Chondrocyte (in vitro differentiated cells): ENCODE measurements around the gene CCDC201. TPM values are rescaled to one million over a fixed set of nuclear protein-coding genes. Genes with fewer than 3 reads are reported as not detected.

Experiments used
- DNase-seq: peaks from one replicate; pipeline ENCODE4 v3.0.0; 2021; ENCODE audit warnings: mixed read lengths, low spot score
- H3K27ac Mint-ChIP-seq: one replicate; pipeline ENCODE4 v1.8.0; 2021; ENCODE audit warnings: mild to moderate bottlenecking, moderate library complexity, mixed read lengths; ENCODE audit not compliant: unreplicated experiment
- H3K27me3 Mint-ChIP-seq: 2 replicates; pipeline ENCODE4 v1.8.0; 2021; ENCODE audit warnings: low read depth, mixed read lengths
- H3K36me3 Mint-ChIP-seq: 2 replicates; pipeline ENCODE4 v1.8.0; 2021; ENCODE audit warnings: low read depth, mixed read lengths
- H3K4me1 Mint-ChIP-seq: 2 replicates; pipeline ENCODE4 v1.8.0; 2021; ENCODE audit warnings: low read depth, mild to moderate bottlenecking, mixed read lengths
- H3K4me3 Mint-ChIP-seq: one replicate; pipeline ENCODE4 v1.8.0; 2021; ENCODE audit warnings: mild to moderate bottlenecking, moderate library complexity, mixed read lengths; ENCODE audit not compliant: unreplicated experiment
- H3K9me3 Mint-ChIP-seq: 2 replicates; pipeline ENCODE4 v1.8.0; 2021; ENCODE audit warnings: low read depth, mixed read lengths
- total RNA-seq: library from RNA; stranded (reverse); gene quantifications from 3 replicates; pipeline ENCODE4 v1.2.1, GENCODE V29; 2021
- TF ChIP-seq, protein P1 (sequence below): fragments of 200-600 bp; sonication (generic); IDR thresholded peaks from 2 replicates; pipeline ENCODE4 v1.5.0; 2021; ENCODE audit warnings: antibody characterized with exemption, mild to moderate bottlenecking, moderate library complexity

Gene CCDC201
- total RNA-seq, 1 donor from 2014 or later, result not detected

DNA sequence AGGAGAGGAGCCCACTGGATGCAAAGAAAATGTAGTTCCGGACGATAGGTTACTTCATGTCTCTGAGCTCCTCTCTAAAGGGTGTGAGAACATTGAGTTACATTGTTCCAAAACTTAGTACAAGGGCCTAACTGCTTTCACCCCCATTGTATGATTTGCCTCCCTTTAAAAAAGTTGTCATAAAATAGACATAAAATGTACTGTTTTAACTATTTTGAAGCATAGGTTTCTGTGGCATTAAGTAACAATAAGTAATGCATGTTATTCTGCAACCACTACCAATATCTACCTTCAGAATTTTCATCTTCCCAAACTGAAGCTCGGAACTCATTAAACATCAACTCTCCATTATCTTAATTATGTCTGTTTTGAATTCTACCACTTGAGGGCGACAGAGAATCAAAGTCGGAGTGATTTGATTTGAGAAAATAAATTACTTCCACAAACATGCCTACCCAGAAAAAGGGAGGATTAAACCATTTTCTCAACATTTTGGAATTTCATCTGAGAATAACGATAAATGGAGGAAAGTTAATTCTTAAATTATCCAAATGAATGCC lies 18.1 kb upstream of the CCDC201 start:
- Mint-ChIP-seq H3K27me3 (no peaks in the 10 kb centered on the region), H3K36me3 (no peaks in the 10 kb centered on the region), H3K27ac (no peak overlapping the region), H3K4me3 (no peak overlapping the region), H3K9me3 (no peaks in the 10 kb centered on the region), H3K4me1 (peaks cover 36% of the 10 kb centered on the region)
- TF ChIP-seq, protein P1, sequence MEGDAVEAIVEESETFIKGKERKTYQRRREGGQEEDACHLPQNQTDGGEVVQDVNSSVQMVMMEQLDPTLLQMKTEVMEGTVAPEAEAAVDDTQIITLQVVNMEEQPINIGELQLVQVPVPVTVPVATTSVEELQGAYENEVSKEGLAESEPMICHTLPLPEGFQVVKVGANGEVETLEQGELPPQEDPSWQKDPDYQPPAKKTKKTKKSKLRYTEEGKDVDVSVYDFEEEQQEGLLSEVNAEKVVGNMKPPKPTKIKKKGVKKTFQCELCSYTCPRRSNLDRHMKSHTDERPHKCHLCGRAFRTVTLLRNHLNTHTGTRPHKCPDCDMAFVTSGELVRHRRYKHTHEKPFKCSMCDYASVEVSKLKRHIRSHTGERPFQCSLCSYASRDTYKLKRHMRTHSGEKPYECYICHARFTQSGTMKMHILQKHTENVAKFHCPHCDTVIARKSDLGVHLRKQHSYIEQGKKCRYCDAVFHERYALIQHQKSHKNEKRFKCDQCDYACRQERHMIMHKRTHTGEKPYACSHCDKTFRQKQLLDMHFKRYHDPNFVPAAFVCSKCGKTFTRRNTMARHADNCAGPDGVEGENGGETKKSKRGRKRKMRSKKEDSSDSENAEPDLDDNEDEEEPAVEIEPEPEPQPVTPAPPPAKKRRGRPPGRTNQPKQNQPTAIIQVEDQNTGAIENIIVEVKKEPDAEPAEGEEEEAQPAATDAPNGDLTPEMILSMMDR, result peak; percentile 93
- no peak for DNase-seq

DNA sequence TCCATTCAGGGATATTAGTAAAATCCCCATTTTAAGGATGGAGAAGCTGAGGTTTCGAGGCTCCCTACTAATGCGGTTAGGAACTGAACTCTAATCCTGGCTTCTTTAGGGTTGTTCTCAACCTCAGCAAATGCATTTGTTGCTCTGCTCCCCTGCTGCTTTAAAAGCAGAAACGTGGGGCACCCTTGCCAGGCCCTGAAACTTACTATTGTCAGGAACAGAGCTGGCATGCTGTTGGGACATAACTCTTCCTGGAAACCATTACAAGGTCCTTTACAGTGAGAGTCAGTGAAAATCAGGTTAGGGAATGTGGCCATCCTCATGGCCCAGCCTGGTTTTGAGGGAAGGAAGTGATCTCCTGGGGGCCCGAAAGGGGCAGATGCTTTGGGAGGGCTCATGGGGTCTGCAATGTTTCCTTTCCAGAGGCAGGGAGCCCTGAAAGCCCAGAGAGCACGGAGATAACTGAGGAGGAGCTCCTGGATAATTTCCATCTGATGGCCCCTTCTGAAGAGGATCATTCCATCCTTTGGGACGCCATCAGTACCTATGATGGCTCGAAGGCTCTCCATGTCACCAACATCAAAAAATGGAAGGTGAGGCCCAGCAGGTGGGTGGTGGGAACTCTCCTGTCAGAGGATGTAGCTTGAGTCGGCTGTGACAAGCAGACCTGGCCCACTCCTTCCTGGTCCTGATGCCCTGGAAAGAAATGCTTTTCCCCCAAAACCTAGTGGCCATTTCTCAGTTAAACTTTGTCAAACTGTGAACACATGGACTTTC lies 17.4 kb upstream of the CCDC201 start:
- no peaks in the 10 kb centered on the region for H3K9me3 Mint-ChIP-seq
- no peaks in the 10 kb centered on the region for H3K27me3 Mint-ChIP-seq
- H3K4me1 Mint-ChIP-seq, result peaks cover 42% of the 10 kb centered on the region
- H3K4me3 Mint-ChIP-seq, result no peak overlapping the region
- no peak overlapping the region for H3K27ac Mint-ChIP-seq
- no peak for DNase-seq
- TF ChIP-seq, protein P1, result no peak
- H3K36me3 Mint-ChIP-seq, result no peaks in the 10 kb centered on the region

DNA sequence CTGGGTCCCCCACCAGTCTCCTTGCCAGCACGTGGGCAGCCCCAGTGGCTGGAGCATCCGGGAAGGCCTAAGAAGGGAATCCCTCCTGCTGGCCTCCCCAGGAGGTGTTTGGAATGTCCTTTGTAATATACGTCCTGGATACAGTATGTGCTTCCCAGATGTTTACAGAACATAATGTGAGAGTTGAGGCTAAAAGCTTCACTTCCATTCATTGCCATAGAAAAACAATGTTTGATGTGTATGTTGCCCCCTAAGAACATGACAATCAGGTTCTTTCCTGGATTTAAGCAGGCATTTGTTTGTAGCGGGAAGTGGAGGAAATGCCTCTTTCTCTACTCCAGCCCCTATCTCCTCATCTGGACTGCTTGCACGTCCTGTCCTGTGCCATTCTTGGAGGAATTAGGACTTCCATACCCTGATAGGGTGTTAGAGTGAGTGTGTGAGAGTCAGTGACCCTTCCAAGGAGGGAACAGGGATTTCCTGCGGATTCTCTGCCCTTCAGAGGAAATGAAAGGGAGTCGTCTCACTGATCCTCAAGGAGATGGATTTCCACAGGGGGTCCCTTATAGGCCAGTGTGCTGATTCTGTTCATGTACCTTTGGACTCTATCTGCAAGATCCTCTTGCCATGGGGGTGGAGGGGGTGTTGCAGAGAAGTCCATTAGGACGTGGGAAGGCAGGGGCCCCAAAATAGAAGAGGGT lies 16.6 kb upstream of the CCDC201 start:
- H3K4me3 Mint-ChIP-seq, result no peak overlapping the region
- TF ChIP-seq, protein P1, result no peak
- DNase-seq, result no peak
- peaks cover 50% of the 10 kb centered on the region for H3K4me1 Mint-ChIP-seq
- no peaks in the 10 kb centered on the region for H3K9me3 Mint-ChIP-seq
- H3K36me3 Mint-ChIP-seq, result no peaks in the 10 kb centered on the region
- H3K27ac Mint-ChIP-seq, result no peak overlapping the region
- H3K27me3 Mint-ChIP-seq, result no peaks in the 10 kb centered on the region

DNA sequence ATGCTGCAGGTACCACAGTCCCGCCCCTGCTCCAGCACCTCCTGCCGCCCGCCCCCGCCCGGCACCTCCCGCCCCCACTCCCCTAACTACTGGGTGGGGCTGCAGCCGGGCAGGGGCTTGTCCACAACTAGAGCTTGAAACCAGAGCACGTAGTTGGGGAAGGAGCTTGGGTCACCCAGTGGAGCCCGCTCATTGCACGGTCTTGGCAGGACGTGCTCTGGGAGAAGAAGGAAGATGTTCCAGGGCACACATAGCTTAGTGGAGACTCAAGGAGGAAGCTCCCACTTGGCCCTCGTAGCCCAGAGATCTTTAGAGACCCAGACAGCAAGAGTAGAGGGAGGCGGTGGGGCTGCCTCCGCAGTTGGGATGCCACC lies 16.1 kb upstream of the CCDC201 start:
- H3K4me3 Mint-ChIP-seq, result peak overlapping the region; percentile 45
- TF ChIP-seq, protein P1, result no peak
- H3K27ac Mint-ChIP-seq, result no peak overlapping the region
- H3K9me3 Mint-ChIP-seq, result no peaks in the 10 kb centered on the region
- DNase-seq, result no peak
- H3K27me3 Mint-ChIP-seq, result no peaks in the 10 kb centered on the region
- peaks cover 53% of the 10 kb centered on the region for H3K4me1 Mint-ChIP-seq
- no peaks in the 10 kb centered on the region for H3K36me3 Mint-ChIP-seq

DNA sequence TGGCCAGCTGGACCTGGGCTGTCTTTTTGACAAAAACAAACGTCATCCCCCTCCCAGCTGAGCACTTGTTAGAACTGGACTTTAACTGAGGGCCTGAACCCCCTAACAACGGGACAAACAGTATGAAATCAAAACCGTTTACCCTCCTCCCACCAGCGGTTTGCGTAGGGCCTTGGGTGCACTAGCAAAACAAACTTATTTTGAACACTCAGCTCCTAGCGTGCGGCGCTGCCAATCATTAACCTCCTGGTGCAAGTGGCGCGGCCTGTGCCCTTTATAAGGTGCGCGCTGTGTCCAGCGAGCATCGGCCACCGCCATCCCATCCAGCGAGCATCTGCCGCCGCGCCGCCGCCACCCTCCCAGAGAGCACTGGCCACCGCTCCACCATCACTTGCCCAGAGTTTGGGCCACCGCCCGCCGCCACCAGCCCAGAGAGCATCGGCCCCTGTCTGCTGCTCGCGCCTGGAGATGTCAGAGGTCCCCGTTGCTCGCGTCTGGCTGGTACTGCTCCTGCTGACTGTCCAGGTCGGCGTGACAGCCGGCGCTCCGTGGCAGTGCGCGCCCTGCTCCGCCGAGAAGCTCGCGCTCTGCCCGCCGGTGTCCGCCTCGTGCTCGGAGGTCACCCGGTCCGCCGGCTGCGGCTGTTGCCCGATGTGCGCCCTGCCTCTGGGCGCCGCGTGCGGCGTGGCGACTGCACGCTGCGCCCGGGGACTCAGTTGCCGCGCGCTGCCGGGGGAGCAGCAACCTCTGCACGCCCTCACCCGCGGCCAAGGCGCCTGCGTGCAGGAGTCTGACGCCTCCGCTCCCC lies 15.5 kb upstream of the CCDC201 start, which contains the start of gene IGFBP1:
Gene IGFBP1 (plus strand): TSS at position 304 of the 808 bp plus-strand sequence. CDS start 165 bp downstream, at position 469.
- TF ChIP-seq, protein P1, result no peak
- Mint-ChIP-seq H3K4me3 (peak within 1 kb of the TSS; percentile 69), H3K4me1 (peaks cover 53% of the 10 kb centered on the region), H3K27me3 (no peaks in the 10 kb centered on the region), H3K9me3 (no peaks in the 10 kb centered on the region), H3K36me3 (no peaks in the 10 kb centered on the region), H3K27ac (no peak within 1 kb of the TSS)
- no peak for DNase-seq
